CD4-positive, alpha-beta T cell (primary cell): ENCODE data around the gene SDE2. TPM values are rescaled to one million over a fixed set of nuclear protein-coding genes. Genes with fewer than 3 reads are reported as not detected.

Source experiments
- ATAC-seq: fragments of 200-7000 bp; cut with Tn5 transposase; one replicate; pipeline ENCODE4 v1.10.0; 2022; ENCODE audit warnings: mild to moderate bottlenecking; ENCODE audit not compliant: poor library complexity
- CTCF ChIA-PET: fragments of 350-600 bp; sonication (Branson Sonifier 250); formaldehyde crosslinking; loops from one replicate; lab custom pipeline; 2021; ENCODE audit warnings: antibody characterized with exemption, inconsistent platforms; lab: Charles Lee
- POLR2A ChIA-PET: fragments of 350-600 bp; sonication (Branson Sonifier 250); formaldehyde crosslinking; loops from one replicate; lab custom pipeline; 2021; ENCODE audit warnings: antibody characterized with exemption, inconsistent platforms; lab: Charles Lee
- DNase-seq, 14 experiments: peaks; one replicate each; pipeline ENCODE4 v3.0.0-alpha.2; 2013 to 2020; ENCODE audit warnings: mixed read lengths in 2 of 14
- H3K27ac ChIP-seq, 2 donors: one replicate each; pipeline versions ENCODE4 v1.5.1 to v1.7.0; 2013; ENCODE audit warnings: low read length in 2 of 2, low read depth in 1 of 2, mild to moderate bottlenecking in 1 of 2
- H3K27me3 ChIP-seq, 2 experiments: 1 replicate in 1 of 2; 2 replicates in 1 of 2; pipeline versions ENCODE4 v1.6.1 to v1.7.0; 2013; ENCODE audit warnings: low read length in 2 of 2, control low read depth in 1 of 2, mild to moderate bottlenecking in 1 of 2, moderate library complexity in 1 of 2; ENCODE audit not compliant: insufficient read depth in 2 of 2, control insufficient read depth in 1 of 2
- H3K36me3 ChIP-seq: one replicate; pipeline ENCODE4 v1.6.1; 2013; ENCODE audit warnings: low read length, control low read depth; ENCODE audit not compliant: insufficient read depth
- H3K4me1 ChIP-seq: one replicate; pipeline ENCODE4 v1.6.1; 2013; ENCODE audit warnings: low read length, control low read depth; ENCODE audit not compliant: insufficient read depth
- H3K4me3 ChIP-seq: one replicate; pipeline ENCODE4 v1.5.1; 2013; ENCODE audit warnings: mild to moderate bottlenecking, low read length, moderate library complexity
- H3K9me3 ChIP-seq, 2 experiments: 1 replicate in 1 of 2; 2 replicates in 1 of 2; pipeline versions ENCODE4 v1.6.1 to v1.7.0; 2013; ENCODE audit warnings: low read length in 2 of 2, mild to moderate bottlenecking in 2 of 2, control low read depth in 1 of 2, moderate library complexity in 1 of 2; ENCODE audit not compliant: control insufficient read depth in 1 of 2, insufficient read depth in 1 of 2
- H3K27ac Mint-ChIP-seq: one replicate; pipeline ENCODE4 v1.8.0; 2020; ENCODE audit warnings: mixed read lengths
- H3K27me3 Mint-ChIP-seq: one replicate; pipeline ENCODE4 v1.8.0; 2021; ENCODE audit warnings: mixed read lengths
- H3K36me3 Mint-ChIP-seq: one replicate; pipeline ENCODE4 v1.8.0; 2021; ENCODE audit warnings: low read depth, mixed read lengths
- H3K4me1 Mint-ChIP-seq: one replicate; pipeline ENCODE4 v1.8.0; 2021; ENCODE audit warnings: low read depth, mixed read lengths
- H3K4me3 Mint-ChIP-seq: one replicate; pipeline ENCODE4 v1.8.0; 2020; ENCODE audit warnings: mild to moderate bottlenecking, mixed read lengths
- H3K9me3 Mint-ChIP-seq: one replicate; pipeline ENCODE4 v1.8.0; 2020; ENCODE audit warnings: mixed read lengths
- CTCF ChIP-seq: fragments of 200-600 bp; IDR thresholded peaks from one replicate; pipeline ENCODE4 v1.8.0; 2022; ENCODE audit warnings: antibody characterized with exemption, mild to moderate bottlenecking
- intact Hi-C, 2 experiments: fragments of 100-400 bp; cut with DNase I in 1 of 2; cut with micrococcal nuclease in 1 of 2; formaldehyde crosslinking; loops; one replicate each; pipeline versions ENCODE4 v1.15.1 to v1.9.0; 2023 to 2025; cut with DNase I, micrococcal nuclease
- total RNA-seq, 174 experiments: library from RNA in 2 of 174; stranded (reverse) in 2 of 174; gene quantifications; one replicate each; pipeline ENCODE4 v1.2.3 and lab custom pipeline; 2021 to 2026

Gene SDE2
- total RNA-seq, 2 experiments from 2014 or later, result 48.2 to 49.3 TPM

- H3K27me3 Mint-ChIP-seq, result no peaks in the 10 kb centered on the region
- peaks cover 11% of the 10 kb centered on the region for H3K4me1 ChIP-seq
- ChIA-PET POLR2A (interaction anchor here (2.0 kb wide), 1 partner anchor 63 kb away, joined by 6 read pairs; the partner anchor contains the start of gene TMEM63A), CTCF (no interaction called here)
- no peak overlapping the region for H3K4me3 Mint-ChIP-seq
- H3K27ac ChIP-seq, result no peak overlapping the region
- no peaks in the 10 kb centered on the region for H3K9me3 ChIP-seq
- peaks cover 0 to 4% of the 10 kb centered on the region in 2 experiments for H3K27me3 ChIP-seq
- no peak overlapping the region for H3K4me3 ChIP-seq
- H3K36me3 ChIP-seq, result no peaks in the 10 kb centered on the region
- no peak for DNase-seq
- intact Hi-C loops, result no loop called here
- H3K27ac Mint-ChIP-seq, result no peak overlapping the region
- ATAC-seq, result no peak
- H3K4me1 Mint-ChIP-seq, result peaks cover 12% of the 10 kb centered on the region
- H3K36me3 Mint-ChIP-seq, result no peaks in the 10 kb centered on the region
- no peak for TF ChIP-seq CTCF
- no peaks in the 10 kb centered on the region for H3K9me3 Mint-ChIP-seq
Observed at GRCh38 chr1:225945564-225945963, 53.6 kb downstream of the SDE2 start.

GRCh38 chr1:225944951-225945350, 54.2 kb downstream of the SDE2 start:
- peak in 3 of 14 experiments; percentile 11 to 36 (median 16) for DNase-seq

GRCh38 chr1:225944387-225944786, 54.8 kb downstream of the SDE2 start:
- TF ChIP-seq CTCF, result no peak
- H3K9me3 ChIP-seq, result no peaks in the 10 kb centered on the region
- Mint-ChIP-seq H3K4me3 (no peak overlapping the region), H3K36me3 (no peaks in the 10 kb centered on the region), H3K27ac (no peak overlapping the region), H3K27me3 (peaks cover 3% of the 10 kb centered on the region), H3K4me1 (peaks cover 12% of the 10 kb centered on the region), H3K9me3 (no peaks in the 10 kb centered on the region)
- ChIA-PET POLR2A (interaction anchor here (0.9 to 2.0 kb wide), 6 partner anchors 8 to 167 kb away, joined by 3 to 6 read pairs (median 3); partner anchors contain the start of genes PYCR2, SRP9 and TMEM63A), CTCF (no interaction called here)
- ATAC-seq (no peak), DNase-seq (no peak)
- no peak overlapping the region for H3K27ac ChIP-seq
- H3K4me1 ChIP-seq, result peaks cover 11% of the 10 kb centered on the region
- H3K27me3 ChIP-seq, result no peaks in the 10 kb centered on the region
- H3K36me3 ChIP-seq, result no peaks in the 10 kb centered on the region
- no peak overlapping the region for H3K4me3 ChIP-seq
- intact Hi-C loops, result no loop called here

More at GRCh38 chr1:225944951-225945350, 54.2 kb downstream of the SDE2 start:
- no peaks in the 10 kb centered on the region for H3K27me3 ChIP-seq
- H3K27ac ChIP-seq, result no peak overlapping the region
- peaks cover 3% of the 10 kb centered on the region for H3K27me3 Mint-ChIP-seq
- peaks cover 11% of the 10 kb centered on the region for H3K4me1 ChIP-seq
- no peak overlapping the region for H3K4me3 Mint-ChIP-seq
- POLR2A ChIA-PET, result interaction anchor here (0.9 to 2.0 kb wide), 6 partner anchors 9 to 167 kb away, joined by 3 to 6 read pairs (median 3); partner anchors contain the start of genes PYCR2, SRP9 and TMEM63A
- no peaks in the 10 kb centered on the region for H3K9me3 ChIP-seq
- CTCF ChIA-PET, result no interaction called here
- TF ChIP-seq CTCF, result no peak
- H3K4me3 ChIP-seq, result no peak overlapping the region
- H3K36me3 Mint-ChIP-seq, result no peaks in the 10 kb centered on the region
- H3K36me3 ChIP-seq, result no peaks in the 10 kb centered on the region
- H3K4me1 Mint-ChIP-seq, result peaks cover 12% of the 10 kb centered on the region
- peak; percentile 52 for ATAC-seq
- intact Hi-C loops, result no loop called here
- H3K9me3 Mint-ChIP-seq, result no peaks in the 10 kb centered on the region
- no peak overlapping the region for H3K27ac Mint-ChIP-seq
